ENCODE results near the gene CYLC1. TPM values are rescaled to one million over a fixed set of nuclear protein-coding genes. Genes with fewer than 3 reads are reported as not detected.
A peak's percentile ranks its signal among the peaks of the same experiment; 100 is the strongest.

The CYLC1 gene
- polyA plus RNA-seq = not detected
- long read RNA-seq, donor 1 = 0 reads
- long read RNA-seq, donor 2 = 0 reads
- long read RNA-seq, donor 3 = 0 reads
- long read RNA-seq, donor 4 = 0 reads
- long read RNA-seq, donor 5 = 0 reads
- long read RNA-seq, donor 6 = 0 reads
- long read RNA-seq, donor 7 = 0 reads
- long read RNA-seq, donor 8 = 0 reads
- long read RNA-seq, donor 9 = 0 reads
- long read RNA-seq, donor 10 = 0 reads

- 15 to 61% (median 17%) methylated on average over 1 of the region's 1 CpG for WGBS, 3 donors
- no peaks in the 10 kb centered on the region for H3K36me3 ChIP-seq (ENCODE audit: control insufficient read depth in 3 of 3, insufficient read depth in 2 of 3, low read depth in 1 of 3, low read length in 3 of 3)
- H3K4me3 ChIP-seq (ENCODE audit: low read depth in 1 of 3, low read length in 3 of 3) = no peak within 1 kb of the TSS
- FAIRE-seq = peak; percentile 5
- H3K9me3 ChIP-seq (ENCODE audit: control insufficient read depth in 2 of 2, insufficient read depth in 1 of 2, low read depth in 1 of 2, low read length in 1 of 2) = no peaks in the 10 kb centered on the region
- no peak within 1 kb of the TSS for H3K27ac ChIP-seq (ENCODE audit: low read depth in 1 of 3, low read length in 2 of 3)
- no peaks in the 10 kb centered on the region for H3K4me1 ChIP-seq (ENCODE audit: control insufficient read depth in 3 of 3, insufficient read depth in 2 of 3, low read depth in 1 of 3, low read length in 2 of 3)
- H3K27me3 ChIP-seq (ENCODE audit: control insufficient read depth in 3 of 3, insufficient read depth in 3 of 3, low read length in 3 of 3) = no peaks in the 10 kb centered on the region
- DNase-seq = no peak
These were observed at the start of gene CYLC1 for GRCh38 chrX:83860846-83861245. Gene CYLC1, plus strand, starts transcription at chrX:83861146. Its CDS starts 37 bp downstream, at chrX:83861183.

- Histone ChIP-seq H3K27me3 (ENCODE audit: control insufficient read depth in 3 of 3, insufficient read depth in 3 of 3, low read length in 3 of 3) (no peaks in the 10 kb centered on the region), H3K27ac (ENCODE audit: low read depth in 1 of 3, low read length in 2 of 3) (no peak overlapping the region), H3K36me3 (ENCODE audit: control insufficient read depth in 3 of 3, insufficient read depth in 2 of 3, low read depth in 1 of 3, low read length in 3 of 3) (no peaks in the 10 kb centered on the region), H3K4me1 (ENCODE audit: control insufficient read depth in 3 of 3, insufficient read depth in 2 of 3, low read depth in 1 of 3, low read length in 2 of 3) (no peaks in the 10 kb centered on the region), H3K4me3 (ENCODE audit: low read depth in 1 of 3, low read length in 3 of 3) (no peak overlapping the region), H3K9me3 (ENCODE audit: control insufficient read depth in 2 of 2, insufficient read depth in 1 of 2, low read depth in 1 of 2, low read length in 1 of 2) (no peaks in the 10 kb centered on the region)
- DNase-seq = no peak
- WGBS, 3 donors = 67 to 86% (median 86%) methylated on average over 3 of the region's 3 CpGs
- no peak for FAIRE-seq
These were observed 41.6 kb upstream of the CYLC1 start for GRCh38 chrX:83819304-83819703.

DNA sequence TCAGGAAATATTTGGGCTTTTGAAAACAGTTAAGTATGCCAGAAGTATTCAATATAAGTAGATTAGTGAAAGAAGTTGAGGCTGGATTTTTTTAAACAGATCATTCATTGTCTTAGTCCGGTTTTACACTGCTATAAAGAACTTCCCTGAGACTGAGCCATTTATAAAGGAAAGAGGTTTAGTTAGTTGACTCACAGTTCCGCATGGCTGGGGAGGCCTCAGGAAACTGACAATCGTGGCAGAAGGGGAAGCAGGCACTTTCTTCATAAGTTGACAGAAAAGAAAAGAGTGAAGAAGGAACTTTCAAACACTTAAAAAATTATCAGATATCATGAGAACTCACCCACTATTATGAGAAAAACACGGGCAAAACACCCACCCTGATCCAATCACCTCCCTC is 31.1 kb upstream of the CYLC1 start:
- Histone ChIP-seq H3K4me3 (ENCODE audit: low read depth in 1 of 3, low read length in 3 of 3) (no peak overlapping the region), H3K36me3 (ENCODE audit: control insufficient read depth in 3 of 3, insufficient read depth in 2 of 3, low read depth in 1 of 3, low read length in 3 of 3) (no peaks in the 10 kb centered on the region), H3K9me3 (ENCODE audit: control insufficient read depth in 2 of 2, insufficient read depth in 1 of 2, low read depth in 1 of 2, low read length in 1 of 2) (no peaks in the 10 kb centered on the region), H3K27ac (ENCODE audit: low read depth in 1 of 3, low read length in 2 of 3) (no peak overlapping the region), H3K27me3 (ENCODE audit: control insufficient read depth in 3 of 3, insufficient read depth in 3 of 3, low read length in 3 of 3) (no peaks in the 10 kb centered on the region), H3K4me1 (ENCODE audit: control insufficient read depth in 3 of 3, insufficient read depth in 2 of 3, low read depth in 1 of 3, low read length in 2 of 3) (no peaks in the 10 kb centered on the region)
- WGBS, 3 donors = 23 to 36% (median 35%) methylated on average over 4 of the region's 4 CpGs
- DNase-seq (no peak), FAIRE-seq (no peak)

DNA sequence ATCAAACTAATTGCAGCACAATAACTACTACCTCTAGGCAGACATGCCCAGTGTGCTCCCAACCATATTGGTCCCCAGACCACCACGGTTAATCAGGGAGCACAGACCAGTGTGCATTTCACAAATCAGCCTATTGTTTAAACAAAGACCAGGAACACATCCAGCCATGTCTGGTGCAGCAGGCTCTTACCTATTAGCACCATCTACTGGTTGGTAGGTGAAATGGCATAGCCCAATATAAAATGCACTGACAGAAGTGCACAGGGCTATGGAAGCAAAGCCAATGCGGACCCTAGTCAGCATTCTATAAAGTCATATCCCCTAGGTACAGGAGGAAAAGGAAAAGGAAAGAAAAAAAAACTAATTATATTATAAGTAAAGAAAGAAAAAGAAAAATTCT is 15.5 kb upstream of the CYLC1 start:
- 13 to 20% (median 20%) methylated on average over 2 of the region's 2 CpGs for WGBS, 3 donors
- FAIRE-seq = no peak
- H3K9me3 ChIP-seq (ENCODE audit: control insufficient read depth in 2 of 2, insufficient read depth in 1 of 2, low read depth in 1 of 2, low read length in 1 of 2) = no peaks in the 10 kb centered on the region
- no peaks in the 10 kb centered on the region for H3K4me1 ChIP-seq (ENCODE audit: control insufficient read depth in 3 of 3, insufficient read depth in 2 of 3, low read depth in 1 of 3, low read length in 2 of 3)
- no peak overlapping the region for H3K4me3 ChIP-seq (ENCODE audit: low read depth in 1 of 3, low read length in 3 of 3)
- H3K36me3 ChIP-seq (ENCODE audit: control insufficient read depth in 3 of 3, insufficient read depth in 2 of 3, low read depth in 1 of 3, low read length in 3 of 3) = no peaks in the 10 kb centered on the region
- H3K27me3 ChIP-seq (ENCODE audit: control insufficient read depth in 3 of 3, insufficient read depth in 3 of 3, low read length in 3 of 3) = no peaks in the 10 kb centered on the region
- peak in 1 of 2 donors; percentile 0 for DNase-seq
- H3K27ac ChIP-seq (ENCODE audit: low read depth in 1 of 3, low read length in 2 of 3) = no peak overlapping the region

- no peak overlapping the region for H3K4me3 ChIP-seq (ENCODE audit: low read depth in 1 of 3, low read length in 3 of 3)
- H3K4me1 ChIP-seq (ENCODE audit: control insufficient read depth in 3 of 3, insufficient read depth in 2 of 3, low read depth in 1 of 3, low read length in 2 of 3) = no peaks in the 10 kb centered on the region
- WGBS, 3 donors = 88 to 96% (median 90%) methylated on average over 5 of the region's 5 CpGs
- DNase-seq (no peak), FAIRE-seq (no peak)
- H3K9me3 ChIP-seq (ENCODE audit: control insufficient read depth in 2 of 2, insufficient read depth in 1 of 2, low read depth in 1 of 2, low read length in 1 of 2) = no peaks in the 10 kb centered on the region
- H3K27ac ChIP-seq (ENCODE audit: low read depth in 1 of 3, low read length in 2 of 3) = no peak overlapping the region
- H3K36me3 ChIP-seq (ENCODE audit: control insufficient read depth in 3 of 3, insufficient read depth in 2 of 3, low read depth in 1 of 3, low read length in 3 of 3) = no peaks in the 10 kb centered on the region
- H3K27me3 ChIP-seq (ENCODE audit: control insufficient read depth in 3 of 3, insufficient read depth in 3 of 3, low read length in 3 of 3) = no peaks in the 10 kb centered on the region
These were observed 13.6 kb upstream of the CYLC1 start for GRCh38 chrX:83847339-83847738.

DNA sequence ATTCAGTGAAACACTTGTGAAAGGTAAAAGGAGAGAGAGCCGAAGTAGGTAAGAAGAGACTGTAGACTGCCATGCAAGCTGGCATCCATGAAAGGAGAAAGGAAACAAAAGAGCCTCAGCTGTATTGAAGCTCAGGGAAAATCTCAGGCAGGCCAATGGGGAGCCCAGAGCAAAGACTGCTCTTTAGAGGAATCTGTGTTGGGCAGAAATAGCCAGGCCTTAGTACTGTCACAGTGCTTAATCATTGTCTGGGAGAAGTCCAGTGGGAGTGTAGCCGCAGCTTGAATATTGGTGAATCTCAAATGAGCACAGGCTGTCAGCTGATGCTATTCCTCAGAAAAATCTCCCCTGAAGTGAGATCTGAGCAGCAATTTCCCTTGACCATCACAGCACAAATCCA is 27.6 kb downstream of the CYLC1 start:
- no peak overlapping the region for H3K4me3 ChIP-seq (ENCODE audit: low read depth in 1 of 3, low read length in 3 of 3)
- H3K27me3 ChIP-seq (ENCODE audit: control insufficient read depth in 3 of 3, insufficient read depth in 3 of 3, low read length in 3 of 3) = no peaks in the 10 kb centered on the region
- H3K36me3 ChIP-seq (ENCODE audit: control insufficient read depth in 3 of 3, insufficient read depth in 2 of 3, low read depth in 1 of 3, low read length in 3 of 3) = no peaks in the 10 kb centered on the region
- FAIRE-seq (no peak), DNase-seq (no peak)
- H3K9me3 ChIP-seq (ENCODE audit: control insufficient read depth in 2 of 2, insufficient read depth in 1 of 2, low read depth in 1 of 2, low read length in 1 of 2) = no peaks in the 10 kb centered on the region
- no peak overlapping the region for H3K27ac ChIP-seq (ENCODE audit: low read depth in 1 of 3, low read length in 2 of 3)
- H3K4me1 ChIP-seq (ENCODE audit: control insufficient read depth in 3 of 3, insufficient read depth in 2 of 3, low read depth in 1 of 3, low read length in 2 of 3) = no peaks in the 10 kb centered on the region
- WGBS, 3 donors = 88 to 90% (median 90%) methylated on average over 2 of the region's 2 CpGs

DNA sequence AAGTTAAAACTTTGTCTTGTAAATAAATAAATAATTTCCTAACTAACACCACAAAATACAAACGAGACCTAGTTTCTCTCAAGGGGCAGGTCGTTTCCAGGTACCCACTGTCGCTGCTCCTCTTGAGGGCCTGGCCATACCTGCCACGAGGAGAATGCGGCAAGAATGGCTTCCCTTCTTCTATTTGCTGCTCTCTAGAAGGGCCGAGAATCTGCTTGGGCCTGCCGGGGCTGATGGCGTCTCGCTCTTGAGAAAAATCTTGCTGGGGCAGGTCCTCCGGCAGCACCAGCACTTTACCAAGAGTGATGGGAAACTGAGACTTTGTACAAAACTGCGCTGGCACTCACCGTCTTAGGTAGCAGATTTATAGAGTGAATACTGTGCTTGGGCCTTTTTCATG is 31.5 kb downstream of the CYLC1 start:
- H3K4me3 ChIP-seq (ENCODE audit: low read depth in 1 of 3, low read length in 3 of 3) = no peak overlapping the region
- H3K36me3 ChIP-seq (ENCODE audit: control insufficient read depth in 3 of 3, insufficient read depth in 2 of 3, low read depth in 1 of 3, low read length in 3 of 3) = no peaks in the 10 kb centered on the region
- no peak for FAIRE-seq
- H3K4me1 ChIP-seq (ENCODE audit: control insufficient read depth in 3 of 3, insufficient read depth in 2 of 3, low read depth in 1 of 3, low read length in 2 of 3) = no peaks in the 10 kb centered on the region
- no peaks in the 10 kb centered on the region for H3K27me3 ChIP-seq (ENCODE audit: control insufficient read depth in 3 of 3, insufficient read depth in 3 of 3, low read length in 3 of 3)
- 74 to 87% (median 80%) methylated on average over 12 of the region's 12 CpGs for WGBS, 3 donors
- no peaks in the 10 kb centered on the region for H3K9me3 ChIP-seq (ENCODE audit: control insufficient read depth in 2 of 2, insufficient read depth in 1 of 2, low read depth in 1 of 2, low read length in 1 of 2)
- no peak for DNase-seq
- H3K27ac ChIP-seq (ENCODE audit: low read depth in 1 of 3, low read length in 2 of 3) = no peak overlapping the region

- H3K9me3 ChIP-seq (ENCODE audit: control insufficient read depth in 2 of 2, insufficient read depth in 1 of 2, low read depth in 1 of 2, low read length in 1 of 2) = no peaks in the 10 kb centered on the region
- H3K27ac ChIP-seq (ENCODE audit: low read depth in 1 of 3, low read length in 2 of 3) = no peak overlapping the region
- H3K4me3 ChIP-seq (ENCODE audit: low read depth in 1 of 3, low read length in 3 of 3) = no peak overlapping the region
- H3K36me3 ChIP-seq (ENCODE audit: control insufficient read depth in 3 of 3, insufficient read depth in 2 of 3, low read depth in 1 of 3, low read length in 3 of 3) = no peaks in the 10 kb centered on the region
- DNase-seq (no peak), FAIRE-seq (no peak)
- WGBS, 3 donors = 87 to 91% (median 88%) methylated on average over 3 of the region's 3 CpGs
- no peaks in the 10 kb centered on the region for H3K27me3 ChIP-seq (ENCODE audit: control insufficient read depth in 3 of 3, insufficient read depth in 3 of 3, low read length in 3 of 3)
- no peaks in the 10 kb centered on the region for H3K4me1 ChIP-seq (ENCODE audit: control insufficient read depth in 3 of 3, insufficient read depth in 2 of 3, low read depth in 1 of 3, low read length in 2 of 3)
These were observed 46.0 kb downstream of the CYLC1 start for GRCh38 chrX:83906921-83907320.

GRCh38 chrX:83916525-83916924 is 55.6 kb downstream of the CYLC1 start:
- 36 to 60% (median 50%) methylated on average over 2 of the region's 2 CpGs for WGBS, 3 donors
- no peak overlapping the region for H3K27ac ChIP-seq (ENCODE audit: low read depth in 1 of 3, low read length in 2 of 3)
- H3K27me3 ChIP-seq (ENCODE audit: control insufficient read depth in 3 of 3, insufficient read depth in 3 of 3, low read length in 3 of 3) = no peaks in the 10 kb centered on the region
- DNase-seq (peak; percentile 0 to 1), FAIRE-seq (no peak)
- H3K9me3 ChIP-seq (ENCODE audit: control insufficient read depth in 2 of 2, insufficient read depth in 1 of 2, low read depth in 1 of 2, low read length in 1 of 2) = no peaks in the 10 kb centered on the region
- no peaks in the 10 kb centered on the region for H3K4me1 ChIP-seq (ENCODE audit: control insufficient read depth in 3 of 3, insufficient read depth in 2 of 3, low read depth in 1 of 3, low read length in 2 of 3)
- no peak overlapping the region for H3K4me3 ChIP-seq (ENCODE audit: low read depth in 1 of 3, low read length in 3 of 3)
- no peaks in the 10 kb centered on the region for H3K36me3 ChIP-seq (ENCODE audit: control insufficient read depth in 3 of 3, insufficient read depth in 2 of 3, low read depth in 1 of 3, low read length in 3 of 3)

Measured in small intestine (tissue), 16 donors.